ENCODE results near the gene SLC5A12. TPM values are rescaled to one million over a fixed set of nuclear protein-coding genes. Genes with fewer than 3 reads are reported as not detected.

SLC5A12 gene
- total RNA-seq, 8 experiments from 2014 or later, result 0.31 to 4.6 (median 1.8) TPM

- Histone ChIP-seq H3K4me1 (replicated peaks in 1 of 2) (peaks cover 8 to 9% of the 10 kb centered on the region in 2 donors), H3K27ac (no peak overlapping the region), H3K4me3 (no peak overlapping the region)
- in situ Hi-C loops (cut with MboI; ENCODE audit: low pct_unique_long_range_greater_than_20kb in 2 of 9, low sequenced_read_pairs in 9 of 9, unreplicated experiment in 9 of 9), result loop anchor here (10.0 to 25.0 kb wide), 5 partner anchors 262 to 737 kb away; no protein-coding TSS in a partner anchor
- no peak for ATAC-seq (replicated peaks in 6 of 8)
Measured at GRCh38 chr11:26749927-26750326, 28.1 kb upstream of the SLC5A12 start.

- Histone ChIP-seq H3K27ac (no peak overlapping the region), H3K4me3 (no peak overlapping the region), H3K4me1 (replicated peaks in 1 of 2) (peaks cover 10 to 14% of the 10 kb centered on the region in 2 donors)
- in situ Hi-C loops (cut with MboI; ENCODE audit: low pct_unique_long_range_greater_than_20kb in 2 of 9, low sequenced_read_pairs in 9 of 9, unreplicated experiment in 9 of 9), result loop anchor here in 1 of 9 experiments (25.0 kb wide), 1 partner anchor 744 kb away; no protein-coding TSS in a partner anchor
- ATAC-seq (replicated peaks in 6 of 8), result no peak
Measured at GRCh38 chr11:26743622-26744021, 21.8 kb upstream of the SLC5A12 start.

- WGBS, 10 experiments, result 25 to 91% (median 75%) methylated on average over 1 of the region's 1 CpG; no CpG with 5 or more reads in 3 of the 10 experiments
- H3K4me1 ChIP-seq (replicated peaks in 1 of 2), result peaks cover 10 to 14% of the 10 kb centered on the region in 2 donors
- no peak overlapping the region for H3K4me3 ChIP-seq
- no peak overlapping the region for H3K27ac ChIP-seq
- in situ Hi-C loops (cut with MboI; ENCODE audit: low pct_unique_long_range_greater_than_20kb in 2 of 9, low sequenced_read_pairs in 9 of 9, unreplicated experiment in 9 of 9), result loop anchor here in 1 of 9 experiments (25.0 kb wide), 1 partner anchor 744 kb away; no protein-coding TSS in a partner anchor
- no peak for ATAC-seq (replicated peaks in 6 of 8)
Measured at GRCh38 chr11:26742966-26743365, 21.1 kb upstream of the SLC5A12 start.

GRCh38 chr11:26741036-26741435 lies 19.2 kb upstream of the SLC5A12 start:
- H3K4me1 ChIP-seq (replicated peaks in 1 of 2), result peaks cover 10 to 14% of the 10 kb centered on the region in 2 donors
- no peak overlapping the region for H3K27ac ChIP-seq
- 0 to 37% (median 17%) methylated on average over 1 to 2 of the region's 2 CpGs; no CpG with 5 or more reads in 3 of the 10 experiments for WGBS, 10 experiments
- H3K4me3 ChIP-seq, result no peak overlapping the region
- in situ Hi-C loops (cut with MboI; ENCODE audit: low pct_unique_long_range_greater_than_20kb in 2 of 9, low sequenced_read_pairs in 9 of 9, unreplicated experiment in 9 of 9), result loop anchor here in 1 of 9 experiments (25.0 kb wide), 1 partner anchor 746 kb away; no protein-coding TSS in a partner anchor
- ATAC-seq (replicated peaks in 6 of 8), result peak in 7 of 8 experiments; percentile 31 to 97 (median 83)

- H3K4me3 ChIP-seq, result no peak overlapping the region
- peak in 5 of 8 experiments; percentile 44 to 89 (median 82) for ATAC-seq (replicated peaks in 6 of 8)
- H3K4me1 ChIP-seq (replicated peaks in 1 of 2), result peaks cover 10 to 14% of the 10 kb centered on the region in 2 donors
- WGBS, 10 experiments, result 50 to 100% (median 78%) methylated on average over 1 to 5 of the region's 5 CpGs; no CpG with 5 or more reads in 2 of the 10 experiments
- H3K27ac ChIP-seq, result peak overlapping the region in 1 of 2 donors; percentile 77
- in situ Hi-C loops (cut with MboI; ENCODE audit: low pct_unique_long_range_greater_than_20kb in 2 of 9, low sequenced_read_pairs in 9 of 9, unreplicated experiment in 9 of 9), result loop anchor here in 1 of 9 experiments (25.0 kb wide), 1 partner anchor 748 kb away; no protein-coding TSS in a partner anchor
Measured at GRCh38 chr11:26739366-26740073, 17.7 kb upstream of the SLC5A12 start.

- Histone ChIP-seq H3K4me3 (no peak overlapping the region), H3K27ac (no peak overlapping the region), H3K4me1 (replicated peaks in 1 of 2) (peaks cover 9 to 15% of the 10 kb centered on the region in 2 donors)
- in situ Hi-C loops (cut with MboI; ENCODE audit: low pct_unique_long_range_greater_than_20kb in 2 of 9, low sequenced_read_pairs in 9 of 9, unreplicated experiment in 9 of 9), result loop anchor here in 1 of 9 experiments (25.0 kb wide), 1 partner anchor 753 kb away; no protein-coding TSS in a partner anchor
- 63 to 100% (median 91%) methylated on average over 1 to 4 of the region's 4 CpGs for WGBS, 10 experiments
- no peak for ATAC-seq (replicated peaks in 6 of 8)
Measured at GRCh38 chr11:26734691-26735090, 12.8 kb upstream of the SLC5A12 start.

- WGBS, 10 experiments, result 67 to 100% (median 84%) methylated on average over 1 of the region's 1 CpG; no CpG with 5 or more reads in 6 of the 10 experiments
- in situ Hi-C loops (cut with MboI; ENCODE audit: low pct_unique_long_range_greater_than_20kb in 2 of 9, low sequenced_read_pairs in 9 of 9, unreplicated experiment in 9 of 9), result loop anchor here in 1 of 9 experiments (25.0 kb wide), 1 partner anchor 756 kb away; no protein-coding TSS in a partner anchor
- peak overlapping the region; percentile 68 for H3K27ac ChIP-seq
- H3K4me1 ChIP-seq (replicated peaks in 1 of 2), result peaks cover 6 to 8% of the 10 kb centered on the region in 2 donors
- H3K4me3 ChIP-seq, result no peak overlapping the region
- peak in 5 of 8 experiments; percentile 44 to 52 (median 48) for ATAC-seq (replicated peaks in 6 of 8)
Measured at GRCh38 chr11:26731084-26731456, 9.2 kb upstream of the SLC5A12 start.

GRCh38 chr11:26730414-26731083 lies 8.7 kb upstream of the SLC5A12 start:
- in situ Hi-C loops (cut with MboI; ENCODE audit: low pct_unique_long_range_greater_than_20kb in 2 of 9, low sequenced_read_pairs in 9 of 9, unreplicated experiment in 9 of 9), result loop anchor here in 1 of 9 experiments (25.0 kb wide), 1 partner anchor 757 kb away; no protein-coding TSS in a partner anchor
- peak overlapping the region; percentile 68 for H3K27ac ChIP-seq
- WGBS, 10 experiments, result 4 to 88% (median 35%) methylated on average over 2 to 4 of the region's 4 CpGs; no CpG with 5 or more reads in 1 of the 10 experiments
- ATAC-seq (replicated peaks in 6 of 8), result peak in 7 of 8 experiments; percentile 85 to 100 (median 99)
- peaks cover 6 to 8% of the 10 kb centered on the region in 2 donors for H3K4me1 ChIP-seq (replicated peaks in 1 of 2)
- H3K4me3 ChIP-seq, result no peak overlapping the region

GRCh38 chr11:26729284-26729683 lies 7.4 kb upstream of the SLC5A12 start:
- Histone ChIP-seq H3K4me3 (no peak overlapping the region), H3K27ac (no peak overlapping the region), H3K4me1 (replicated peaks in 1 of 2) (peaks cover 6 to 8% of the 10 kb centered on the region in 2 donors)
- in situ Hi-C loops (cut with MboI; ENCODE audit: low pct_unique_long_range_greater_than_20kb in 2 of 9, low sequenced_read_pairs in 9 of 9, unreplicated experiment in 9 of 9), result loop anchor here in 1 of 9 experiments (25.0 kb wide), 1 partner anchor 758 kb away; no protein-coding TSS in a partner anchor
- ATAC-seq (replicated peaks in 6 of 8), result no peak
- WGBS, 10 experiments, result 13 to 92% (median 56%) methylated on average over 1 of the region's 1 CpG; no CpG with 5 or more reads in 2 of the 10 experiments

- no peak overlapping the region for H3K27ac ChIP-seq
- in situ Hi-C loops (cut with MboI; ENCODE audit: low pct_unique_long_range_greater_than_20kb in 2 of 9, low sequenced_read_pairs in 9 of 9, unreplicated experiment in 9 of 9), result loop anchor here in 1 of 9 experiments (25.0 kb wide), 1 partner anchor 760 kb away; no protein-coding TSS in a partner anchor
- H3K4me3 ChIP-seq, result no peak overlapping the region
- H3K4me1 ChIP-seq (replicated peaks in 1 of 2), result peaks cover 6 to 8% of the 10 kb centered on the region in 2 donors
- no peak for ATAC-seq (replicated peaks in 6 of 8)
- WGBS, 10 experiments, result 57 to 100% (median 83%) methylated on average over 1 to 3 of the region's 3 CpGs
Measured at GRCh38 chr11:26726960-26727359, 5.1 kb upstream of the SLC5A12 start.

GRCh38 chr11:26719998-26720397 lies 1.9 kb downstream of the SLC5A12 start:
- no peak overlapping the region for H3K4me3 ChIP-seq
- ATAC-seq (replicated peaks in 6 of 8), result peak in 3 of 8 experiments; percentile 93 to 97 (median 93)
- 0 to 100% (median 65%) methylated on average over 1 to 2 of the region's 2 CpGs for WGBS, 10 experiments
- no peak overlapping the region for H3K27ac ChIP-seq
- H3K4me1 ChIP-seq (replicated peaks in 1 of 2), result no peaks in the 10 kb centered on the region
- in situ Hi-C loops (cut with MboI; ENCODE audit: low pct_unique_long_range_greater_than_20kb in 2 of 9, low sequenced_read_pairs in 9 of 9, unreplicated experiment in 9 of 9), result no loop called here

- no peak overlapping the region for H3K27ac ChIP-seq
- peak in 3 of 8 experiments; percentile 85 to 87 (median 86) for ATAC-seq (replicated peaks in 6 of 8)
- H3K4me3 ChIP-seq, result no peak overlapping the region
- H3K4me1 ChIP-seq (replicated peaks in 1 of 2), result no peaks in the 10 kb centered on the region
- 50 to 100% (median 80%) methylated on average over 1 to 2 of the region's 2 CpGs for WGBS, 10 experiments
- in situ Hi-C loops (cut with MboI; ENCODE audit: low pct_unique_long_range_greater_than_20kb in 2 of 9, low sequenced_read_pairs in 9 of 9, unreplicated experiment in 9 of 9), result no loop called here
Measured at GRCh38 chr11:26719289-26719973, 2.4 kb downstream of the SLC5A12 start.

Measured in motor neuron (in vitro differentiated cells).